HFF-Myc (cell line): ENCODE measurements around the gene TAF11L2.
"Not testable (repeated sequence)": the region's sequence is repeated elsewhere in the genome, so short reads cannot be mapped to it uniquely, and the experiment has no call there.

Source experiments
- DNase-seq: peaks from one replicate; pipeline ENCODE4 v3.0.0-alpha.2; 2011; ENCODE audit warnings: low read depth; ENCODE audit errors: extremely low read depth
- H3K4me3 ChIP-seq: replicated peaks from 2 replicates; pipeline ENCODE4 v1.5.1; 2011; ENCODE audit warnings: low read depth, mild to moderate bottlenecking, control low read depth, low read length
- TF ChIP-seq, protein P1 (sequence below): IDR thresholded peaks from 2 replicates; pipeline ENCODE4 v1.5.1; 2012; ENCODE audit warnings: mild to moderate bottlenecking, low read depth, low read length, control low read depth; ENCODE audit errors: missing control alignments

TAF11L2 gene

DNA sequence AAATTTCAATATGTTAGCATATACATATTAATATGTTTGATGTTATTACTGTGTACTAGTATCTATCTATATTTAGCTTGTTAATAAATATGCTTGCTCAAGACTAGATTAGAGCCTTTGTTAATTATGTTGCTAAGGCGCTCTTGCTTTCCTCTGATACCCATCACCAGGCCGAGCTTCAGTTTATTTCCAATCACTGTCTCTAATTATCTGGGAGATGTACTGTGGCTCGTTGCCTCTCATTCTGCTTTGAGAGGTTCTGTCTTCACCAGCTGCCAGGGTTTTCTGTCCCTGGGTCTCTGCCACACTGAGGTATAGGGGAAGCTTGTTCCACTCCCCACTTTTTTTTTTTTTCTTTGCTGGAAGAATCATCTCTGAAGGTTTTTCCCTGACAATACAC is 21.0 kb upstream of the TAF11L2 start:
- TF ChIP-seq, protein P1, sequence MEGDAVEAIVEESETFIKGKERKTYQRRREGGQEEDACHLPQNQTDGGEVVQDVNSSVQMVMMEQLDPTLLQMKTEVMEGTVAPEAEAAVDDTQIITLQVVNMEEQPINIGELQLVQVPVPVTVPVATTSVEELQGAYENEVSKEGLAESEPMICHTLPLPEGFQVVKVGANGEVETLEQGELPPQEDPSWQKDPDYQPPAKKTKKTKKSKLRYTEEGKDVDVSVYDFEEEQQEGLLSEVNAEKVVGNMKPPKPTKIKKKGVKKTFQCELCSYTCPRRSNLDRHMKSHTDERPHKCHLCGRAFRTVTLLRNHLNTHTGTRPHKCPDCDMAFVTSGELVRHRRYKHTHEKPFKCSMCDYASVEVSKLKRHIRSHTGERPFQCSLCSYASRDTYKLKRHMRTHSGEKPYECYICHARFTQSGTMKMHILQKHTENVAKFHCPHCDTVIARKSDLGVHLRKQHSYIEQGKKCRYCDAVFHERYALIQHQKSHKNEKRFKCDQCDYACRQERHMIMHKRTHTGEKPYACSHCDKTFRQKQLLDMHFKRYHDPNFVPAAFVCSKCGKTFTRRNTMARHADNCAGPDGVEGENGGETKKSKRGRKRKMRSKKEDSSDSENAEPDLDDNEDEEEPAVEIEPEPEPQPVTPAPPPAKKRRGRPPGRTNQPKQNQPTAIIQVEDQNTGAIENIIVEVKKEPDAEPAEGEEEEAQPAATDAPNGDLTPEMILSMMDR: no peak
- no peak for DNase-seq
- H3K4me3 ChIP-seq: no peak overlapping the region

DNA sequence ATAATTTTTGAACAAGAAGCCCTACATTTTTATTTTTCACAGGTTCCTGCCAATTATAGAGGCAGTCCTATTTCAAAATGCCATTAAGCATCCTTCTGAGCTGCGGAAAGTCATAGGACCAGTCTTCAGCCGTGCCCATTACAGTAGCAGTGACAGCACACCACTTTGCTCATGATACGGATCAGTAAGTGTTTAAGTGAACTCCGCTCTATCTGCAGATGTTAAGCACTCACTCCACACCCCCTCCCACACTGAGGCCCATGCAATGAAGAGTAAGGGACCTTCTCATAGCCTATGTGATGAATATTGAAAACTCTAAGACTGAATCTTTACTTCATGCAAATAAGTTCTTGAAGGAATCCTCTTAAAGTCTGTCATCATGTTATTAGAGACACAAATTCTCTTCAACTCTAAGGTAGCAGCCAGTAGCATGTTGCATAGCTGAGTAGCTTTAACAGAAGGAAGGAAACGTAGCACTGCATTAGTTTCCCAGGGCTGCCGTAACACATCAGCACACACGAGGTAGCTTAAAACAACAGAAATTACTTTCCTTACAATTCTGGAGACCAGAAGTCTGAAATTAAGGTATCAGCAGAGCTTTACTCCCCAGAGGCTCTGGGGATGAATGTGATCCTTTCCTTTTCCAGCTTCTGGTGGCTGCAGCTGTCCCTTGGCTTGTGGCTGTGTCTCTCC is 20.3 kb upstream of the TAF11L2 start:
- TF ChIP-seq, protein P1: no peak
- no peak for DNase-seq

DNA sequence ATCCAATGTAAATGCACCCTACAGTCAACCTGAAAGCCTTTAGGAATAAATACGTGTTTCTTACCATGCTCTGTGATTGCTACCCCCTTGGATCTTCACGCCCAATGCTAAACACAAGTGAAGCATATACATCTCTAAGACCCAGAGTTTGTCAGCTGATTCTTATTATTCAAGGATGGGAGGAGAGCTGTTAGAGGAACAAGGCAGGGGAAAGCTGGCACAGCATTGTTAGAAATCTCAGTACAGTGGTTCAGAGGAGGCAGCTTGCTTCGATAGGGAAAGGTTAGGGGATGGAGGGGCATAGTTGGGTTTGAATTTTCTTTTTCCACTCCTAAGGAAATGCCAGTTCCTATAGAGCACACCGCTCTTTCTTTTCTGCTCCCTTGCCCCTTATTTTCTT is 16.7 kb upstream of the TAF11L2 start:
- no peak overlapping the region for H3K4me3 ChIP-seq
- TF ChIP-seq, protein P1: no peak
- no peak for DNase-seq

More for the DNA sequence above, 20.3 kb upstream of the TAF11L2 start:
- H3K4me3 ChIP-seq: no peak overlapping the region

DNA sequence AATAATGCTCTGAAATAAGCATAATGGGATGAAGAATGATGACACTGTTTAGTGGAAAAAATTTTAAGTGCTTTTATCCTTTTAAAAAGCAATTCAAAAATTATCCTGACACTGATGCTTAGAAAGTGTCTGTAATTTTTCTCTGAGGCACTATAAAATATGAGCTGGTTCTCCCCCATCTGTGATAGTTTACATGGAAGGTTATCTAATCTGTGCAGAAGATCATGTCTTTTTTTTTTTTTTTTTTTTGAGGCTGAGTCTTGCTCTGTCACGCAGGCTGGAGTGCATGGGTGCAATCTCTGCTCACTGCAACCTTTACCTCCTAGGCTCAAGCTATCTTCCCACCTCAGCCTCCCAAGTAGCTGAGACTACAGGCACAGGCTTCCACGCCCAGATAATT is 15.2 kb upstream of the TAF11L2 start:
- DNase-seq: no peak
- TF ChIP-seq, protein P1: no peak

DNA sequence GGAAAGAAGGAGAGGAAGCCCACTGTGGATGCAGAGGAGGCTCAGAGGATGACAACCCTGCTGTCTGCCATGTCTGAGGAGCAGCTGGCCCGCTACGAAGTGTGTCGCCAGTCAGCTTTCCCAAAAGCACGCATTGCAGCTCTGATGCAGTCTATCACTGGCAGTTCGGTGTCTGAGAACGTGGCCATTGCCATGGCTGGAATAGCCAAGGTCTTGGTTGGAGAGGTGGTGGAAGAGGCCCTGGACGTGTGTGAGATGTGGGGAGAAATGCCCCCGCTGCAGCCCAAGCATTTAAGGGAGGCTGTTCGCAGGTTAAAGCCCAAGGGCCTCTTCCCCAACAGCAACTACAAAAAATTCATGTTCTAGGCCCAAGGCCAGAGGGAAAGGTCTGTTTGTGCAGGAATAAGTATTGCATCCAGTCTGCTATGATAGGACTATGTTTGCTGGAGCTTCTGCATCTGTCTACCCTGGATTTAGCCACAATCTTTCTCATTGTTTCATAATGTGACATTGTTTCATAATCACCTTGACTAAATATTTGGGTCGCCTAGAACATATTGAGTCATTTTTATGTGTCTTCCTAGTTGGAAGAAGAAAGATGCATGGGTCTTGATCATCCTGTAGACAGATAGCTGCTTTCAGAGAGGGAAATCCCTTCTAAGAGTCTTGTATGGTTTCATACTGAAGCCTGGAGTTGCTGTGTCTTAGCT is 11.4 kb upstream of the TAF11L2 start:
- DNase-seq, H3K4me3 ChIP-seq: not testable (repeated sequence)

More for the DNA sequence above, 15.2 kb upstream of the TAF11L2 start:
- no peak overlapping the region for H3K4me3 ChIP-seq

DNA sequence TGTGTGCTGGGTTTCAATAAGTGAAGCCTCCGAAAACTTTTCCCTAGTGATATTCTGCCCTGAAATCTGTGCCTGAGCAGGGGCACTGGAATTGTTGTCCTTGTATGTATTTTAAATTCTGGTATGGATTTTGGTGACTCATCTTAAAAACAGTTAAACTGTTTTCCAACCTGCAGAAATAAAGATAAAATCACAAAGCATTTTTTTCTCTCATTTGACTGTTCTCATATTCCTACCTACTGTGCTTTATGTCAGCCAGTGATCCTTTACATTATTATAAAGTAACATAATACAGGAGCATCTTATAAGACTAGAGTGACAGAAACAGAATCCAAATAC is 10.9 kb upstream of the TAF11L2 start:
- DNase-seq: no peak
- TF ChIP-seq, protein P1: no peak

DNA sequence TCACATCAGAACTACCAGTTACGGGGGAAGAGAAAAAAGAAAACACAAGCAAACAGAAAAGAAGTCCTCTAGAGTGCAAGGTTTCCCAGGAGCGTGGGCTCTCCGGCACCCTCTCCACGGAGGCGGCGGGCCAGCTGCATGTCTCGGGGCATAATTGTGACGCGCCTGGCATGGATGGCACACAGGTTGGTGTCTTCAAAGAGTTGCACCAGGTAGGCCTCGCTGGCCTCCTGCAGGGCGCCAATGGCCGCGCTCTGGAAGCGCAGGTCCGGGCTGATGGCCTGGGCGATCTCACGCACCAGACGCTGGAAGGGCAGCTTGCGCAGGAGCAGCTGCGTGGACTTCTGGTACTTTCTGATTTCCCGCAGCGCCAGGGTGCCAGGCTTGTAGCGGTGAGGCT is 6.8 kb upstream of the TAF11L2 start:
- not testable (repeated sequence) for DNase-seq, H3K4me3 ChIP-seq

More for the DNA sequence above, 10.9 kb upstream of the TAF11L2 start:
- H3K4me3 ChIP-seq: no peak overlapping the region

DNA sequence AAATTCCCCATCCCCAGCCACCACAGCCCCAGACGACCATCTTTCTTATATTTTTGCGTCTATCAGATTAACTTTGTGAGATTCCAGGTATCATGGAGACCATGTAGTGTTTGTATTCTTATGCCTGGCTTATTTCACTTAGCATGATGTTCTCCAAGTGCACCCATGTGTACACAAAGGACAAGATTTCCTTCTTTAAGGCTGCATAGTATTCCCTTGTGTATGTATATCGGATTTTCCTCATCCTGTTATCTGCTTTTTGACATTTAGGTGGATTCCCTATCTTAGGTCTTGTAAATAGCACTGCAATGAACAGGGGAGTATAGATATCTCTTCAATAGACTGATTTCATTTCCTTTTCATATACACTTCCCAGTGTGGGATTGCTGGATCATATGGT is 5.3 kb upstream of the TAF11L2 start:
- no peak overlapping the region for H3K4me3 ChIP-seq
- TF ChIP-seq, protein P1: no peak
- DNase-seq: no peak
